Activated CD4-positive, alpha-beta T cell treated with anti-CD3 and anti-CD28 coated beads, Interleukin-2, amount 50 U/mL, for 48 hours (primary cell): ENCODE data around the gene IGSF6.

Source experiments
- DNase-seq, 2 experiments: peaks; one replicate each; pipeline ENCODE4 v3.0.0-alpha.2; 2020

Gene IGSF6

DNA sequence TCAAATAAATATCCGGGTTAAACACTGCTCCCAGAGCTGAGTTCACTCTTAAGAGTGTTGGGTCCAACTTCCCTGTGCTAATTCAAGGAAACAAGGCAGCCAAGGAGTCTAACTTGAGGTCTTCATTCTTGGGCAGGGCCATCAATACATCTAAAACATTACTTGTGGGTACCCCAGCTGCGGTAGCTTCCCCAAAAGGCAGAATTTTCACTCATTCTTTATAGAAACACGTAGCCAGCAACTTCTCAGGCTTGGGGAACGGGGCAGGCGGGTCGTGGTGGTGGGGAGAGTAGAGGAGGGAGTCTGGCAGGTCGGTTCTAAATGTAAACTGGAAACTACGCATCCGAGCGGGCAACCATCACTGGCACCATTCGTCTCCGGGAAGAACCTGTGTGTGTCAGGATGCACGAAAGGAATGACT, 53.7 kb downstream of the IGSF6 start:
- peak; percentile 28 to 49 for DNase-seq

DNA sequence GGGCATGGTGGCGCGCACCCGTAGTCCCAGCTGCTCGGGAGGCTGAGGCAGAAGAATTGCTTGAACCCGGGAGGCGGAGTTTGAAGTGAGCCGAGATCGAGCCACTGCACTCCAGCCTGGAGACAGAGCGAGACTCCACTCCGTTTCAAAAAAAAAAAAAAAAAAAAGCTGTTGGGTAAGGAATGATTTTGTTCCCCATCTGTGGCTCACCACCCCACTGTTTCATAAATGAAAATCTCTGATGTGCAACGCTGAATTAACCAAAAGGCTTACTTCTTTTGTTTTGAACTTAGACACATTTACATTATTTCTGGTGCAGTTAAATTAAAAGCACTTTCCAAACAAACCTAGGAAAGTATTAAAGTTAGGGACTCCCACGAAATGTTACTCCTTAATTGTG, 54.2 kb downstream of the IGSF6 start:
- DNase-seq, result no peak

DNA sequence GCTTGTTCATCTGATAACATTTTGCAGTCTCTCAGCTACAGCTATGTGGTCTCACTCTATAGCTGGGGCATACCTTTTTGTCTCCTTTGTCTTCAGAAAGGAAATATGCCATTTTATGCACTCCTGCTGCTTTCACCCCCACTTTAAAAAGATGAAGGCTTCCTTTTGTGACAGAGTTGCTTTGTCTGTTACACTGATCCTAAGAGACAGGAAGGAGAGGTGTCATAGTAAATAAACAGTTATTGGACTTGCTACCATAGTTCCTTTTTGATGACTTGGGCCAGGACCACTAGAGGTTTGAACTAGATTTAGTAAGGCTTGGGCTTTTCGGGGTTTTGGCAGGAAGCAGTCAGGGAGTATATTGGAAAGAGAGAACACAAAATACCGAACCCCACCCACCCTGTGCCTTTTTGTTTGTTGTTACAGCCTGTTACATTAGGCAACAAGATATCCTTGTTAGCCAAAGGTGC, 54.8 kb downstream of the IGSF6 start:
- DNase-seq, result no peak

DNA sequence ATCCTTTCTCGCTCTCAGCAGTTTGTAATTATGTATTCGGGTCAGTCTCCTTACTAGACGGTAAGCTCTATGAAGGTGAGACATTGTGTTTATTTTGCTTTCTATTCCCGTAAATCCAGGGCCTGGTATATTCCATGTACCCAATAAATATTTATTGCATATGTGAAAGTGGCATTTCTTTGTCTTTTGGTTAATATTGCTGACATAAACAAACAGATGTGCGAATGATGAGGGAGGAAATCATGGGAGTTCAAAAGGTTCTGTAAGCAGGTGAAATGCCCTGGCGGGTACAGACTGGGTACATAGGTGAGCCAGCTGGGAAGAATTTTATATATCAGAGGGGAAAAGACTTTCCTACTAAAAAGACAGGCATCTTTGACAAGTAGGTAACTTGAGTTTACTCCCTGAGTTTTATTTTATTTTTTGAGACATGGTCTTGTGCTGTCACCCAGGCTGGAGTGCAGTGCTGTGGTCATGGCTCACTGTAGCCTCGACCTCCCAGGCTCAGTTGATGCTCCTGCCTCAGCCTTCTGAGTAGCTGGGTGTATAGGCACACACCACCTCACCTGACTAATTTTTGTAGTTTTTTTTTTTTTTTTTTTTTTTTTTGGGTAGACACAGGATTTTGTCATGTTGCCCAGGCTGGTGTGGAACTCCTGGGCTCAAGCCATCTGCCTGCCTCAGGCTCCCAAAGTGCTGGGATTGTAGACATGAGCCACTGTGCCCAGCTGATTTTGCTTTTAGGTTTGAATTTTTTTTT, 58.7 kb downstream of the IGSF6 start:
- DNase-seq, result no peak

DNA sequence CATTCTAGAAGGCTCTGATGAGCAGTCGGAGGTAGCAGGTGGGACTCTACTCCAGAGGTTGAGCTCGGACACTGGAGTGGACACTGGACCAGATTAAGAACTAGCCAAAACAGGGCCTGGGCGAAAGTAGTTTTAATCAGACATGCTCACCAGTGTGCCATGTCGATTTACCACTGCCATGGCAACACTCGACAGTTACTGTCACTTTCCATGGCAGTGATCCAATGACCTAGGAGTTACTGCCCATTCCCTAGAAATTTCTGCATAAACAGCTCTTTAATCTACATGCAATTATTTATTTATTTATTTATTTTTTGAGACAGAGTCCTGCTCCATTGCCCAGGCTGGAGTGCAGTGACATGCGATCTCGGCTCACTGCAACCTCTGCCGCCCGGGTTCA, 60.2 kb downstream of the IGSF6 start:
- DNase-seq, result no peak

DNA sequence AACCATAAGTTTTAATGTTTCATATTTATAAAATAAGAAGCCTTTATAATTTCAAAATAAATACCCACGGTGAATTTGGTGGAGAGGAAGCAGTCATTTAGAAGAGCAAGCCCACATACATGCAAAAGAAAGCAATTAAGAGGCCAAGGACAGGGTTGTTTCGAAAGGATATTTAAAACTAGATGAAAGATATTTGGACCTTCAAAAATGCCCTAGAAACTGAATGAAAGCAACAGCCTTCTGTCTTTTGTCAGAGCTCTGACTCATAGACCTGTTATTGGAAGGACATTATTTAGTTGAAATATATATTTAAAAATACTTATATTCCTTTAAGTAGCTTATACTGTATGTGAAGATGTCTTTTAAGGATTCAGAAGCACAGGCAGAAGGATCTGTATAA, 61.6 kb downstream of the IGSF6 start:
- no peak for DNase-seq

DNA sequence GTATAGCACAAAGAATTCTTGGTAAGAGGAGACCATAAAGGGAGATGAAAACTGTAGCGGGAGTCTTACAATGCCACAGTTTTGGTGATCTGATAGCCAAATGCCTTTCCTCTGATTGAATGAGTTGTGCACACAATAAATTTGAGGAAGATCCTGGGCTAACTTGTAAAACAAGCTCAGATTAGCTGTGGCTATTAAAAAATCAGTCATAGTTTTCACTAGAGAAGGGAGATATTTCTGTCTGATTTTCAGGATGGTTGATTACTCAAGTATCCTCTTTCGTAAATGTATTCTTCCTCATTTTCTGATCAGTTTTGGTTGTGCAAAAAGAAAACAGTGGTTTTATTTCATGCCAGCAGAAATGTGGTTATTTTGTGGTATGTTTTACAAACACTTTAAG, 62.1 kb downstream of the IGSF6 start:
- no peak for DNase-seq

DNA sequence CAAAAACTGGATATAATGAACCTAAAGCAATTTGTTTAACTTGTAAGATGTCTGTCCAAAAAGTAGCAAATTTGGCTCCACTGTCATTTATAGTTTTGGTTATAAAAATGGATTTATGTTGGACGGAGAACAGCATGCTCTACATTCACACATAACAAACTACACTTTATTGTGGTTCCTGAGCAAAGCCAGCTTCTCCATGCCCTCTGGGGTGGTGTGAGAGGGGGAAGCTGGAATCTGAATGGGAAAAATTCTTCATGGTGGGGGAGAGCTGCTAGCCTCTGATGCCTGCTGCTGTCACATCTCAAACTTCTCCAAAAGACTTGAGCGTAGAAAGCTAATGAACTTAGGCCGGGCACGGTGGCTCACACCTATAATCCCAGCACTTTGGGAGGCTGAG, 62.9 kb downstream of the IGSF6 start:
- no peak for DNase-seq
